GM12801 (cell line): ENCODE data around the gene NELL2.

Experiments
- TF ChIP-seq, protein P1 (sequence below): IDR thresholded peaks from one replicate; pipeline ENCODE4 v1.5.1; 2011; ENCODE audit warnings: control low read depth; ENCODE audit not compliant: insufficient read length; ENCODE audit errors: extremely low read depth

The NELL2 gene

DNA sequence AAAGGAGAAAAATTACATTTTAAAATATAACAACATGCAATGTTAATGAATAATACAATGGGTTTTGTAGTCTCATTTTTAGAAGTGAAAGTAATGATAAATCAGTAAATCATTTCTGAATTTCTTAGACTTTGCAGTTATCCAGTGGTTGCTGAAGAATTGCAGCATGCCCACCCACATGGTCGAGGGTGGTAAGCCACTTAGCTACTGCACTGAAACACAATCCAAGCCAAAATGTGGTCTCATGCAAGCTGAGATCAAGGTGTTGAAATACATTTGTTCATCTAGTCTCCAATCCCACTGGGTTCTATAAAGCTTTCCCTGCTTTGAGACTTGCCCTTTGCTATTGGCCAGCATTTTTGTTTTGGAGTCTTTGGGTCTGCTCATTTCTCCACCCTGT is 247.9 kb downstream of the NELL2 start:
- TF ChIP-seq, protein P1, sequence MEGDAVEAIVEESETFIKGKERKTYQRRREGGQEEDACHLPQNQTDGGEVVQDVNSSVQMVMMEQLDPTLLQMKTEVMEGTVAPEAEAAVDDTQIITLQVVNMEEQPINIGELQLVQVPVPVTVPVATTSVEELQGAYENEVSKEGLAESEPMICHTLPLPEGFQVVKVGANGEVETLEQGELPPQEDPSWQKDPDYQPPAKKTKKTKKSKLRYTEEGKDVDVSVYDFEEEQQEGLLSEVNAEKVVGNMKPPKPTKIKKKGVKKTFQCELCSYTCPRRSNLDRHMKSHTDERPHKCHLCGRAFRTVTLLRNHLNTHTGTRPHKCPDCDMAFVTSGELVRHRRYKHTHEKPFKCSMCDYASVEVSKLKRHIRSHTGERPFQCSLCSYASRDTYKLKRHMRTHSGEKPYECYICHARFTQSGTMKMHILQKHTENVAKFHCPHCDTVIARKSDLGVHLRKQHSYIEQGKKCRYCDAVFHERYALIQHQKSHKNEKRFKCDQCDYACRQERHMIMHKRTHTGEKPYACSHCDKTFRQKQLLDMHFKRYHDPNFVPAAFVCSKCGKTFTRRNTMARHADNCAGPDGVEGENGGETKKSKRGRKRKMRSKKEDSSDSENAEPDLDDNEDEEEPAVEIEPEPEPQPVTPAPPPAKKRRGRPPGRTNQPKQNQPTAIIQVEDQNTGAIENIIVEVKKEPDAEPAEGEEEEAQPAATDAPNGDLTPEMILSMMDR = no peak

DNA sequence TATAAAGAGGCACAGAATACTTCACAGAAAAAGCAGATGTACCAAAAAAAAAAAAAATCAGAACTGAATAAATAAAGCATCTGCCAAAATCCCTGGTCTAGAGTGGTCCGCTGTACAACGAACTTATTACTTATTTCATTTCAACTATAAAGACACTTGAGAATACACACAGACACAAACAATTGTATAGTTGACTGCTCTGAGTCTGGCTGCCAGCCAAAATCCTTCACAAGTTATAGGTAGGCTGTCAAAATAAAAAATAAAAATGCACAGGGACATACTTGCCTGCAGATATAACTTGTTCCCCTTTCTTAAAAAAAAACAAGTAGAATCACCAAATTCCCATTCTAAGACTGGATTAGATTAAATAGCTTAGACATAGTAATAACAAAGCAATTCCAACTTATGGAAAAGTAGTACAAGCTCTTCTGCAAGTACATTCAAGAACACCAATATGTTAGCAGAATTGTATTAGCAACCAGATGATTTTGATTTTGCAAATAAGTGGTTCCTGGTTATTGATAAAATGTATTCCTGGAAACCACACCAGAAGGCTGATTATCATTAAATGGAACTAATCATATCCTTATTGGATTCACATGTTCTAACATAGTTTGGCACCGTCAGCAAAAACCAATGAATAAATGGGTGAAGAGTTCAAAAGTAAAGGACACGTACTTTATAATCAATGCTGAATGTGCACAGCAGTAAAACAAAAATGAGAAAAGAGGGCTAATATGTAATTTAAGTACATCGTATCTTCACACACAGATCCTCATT is 248.5 kb downstream of the NELL2 start:
- TF ChIP-seq, protein P1 = no peak

DNA sequence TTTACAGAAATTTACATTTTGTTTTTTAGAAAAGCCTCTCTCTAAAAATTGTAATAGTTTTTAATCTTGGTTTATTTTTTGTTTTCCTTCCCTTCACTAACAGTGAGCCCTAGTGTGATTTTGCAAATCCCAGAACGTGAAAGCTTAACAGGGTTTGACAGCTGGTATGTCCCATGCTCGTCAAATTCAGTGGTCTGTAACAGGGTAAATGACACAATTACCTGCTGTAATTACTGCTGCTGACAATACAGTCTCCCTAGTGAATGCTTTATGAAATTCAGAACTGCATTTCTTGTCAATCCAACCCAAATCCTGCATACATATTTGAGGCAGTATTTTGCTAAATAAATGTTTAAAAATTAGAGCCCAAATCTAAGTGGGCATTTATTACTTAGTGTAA is 249.2 kb downstream of the NELL2 start:
- TF ChIP-seq, protein P1 = no peak

DNA sequence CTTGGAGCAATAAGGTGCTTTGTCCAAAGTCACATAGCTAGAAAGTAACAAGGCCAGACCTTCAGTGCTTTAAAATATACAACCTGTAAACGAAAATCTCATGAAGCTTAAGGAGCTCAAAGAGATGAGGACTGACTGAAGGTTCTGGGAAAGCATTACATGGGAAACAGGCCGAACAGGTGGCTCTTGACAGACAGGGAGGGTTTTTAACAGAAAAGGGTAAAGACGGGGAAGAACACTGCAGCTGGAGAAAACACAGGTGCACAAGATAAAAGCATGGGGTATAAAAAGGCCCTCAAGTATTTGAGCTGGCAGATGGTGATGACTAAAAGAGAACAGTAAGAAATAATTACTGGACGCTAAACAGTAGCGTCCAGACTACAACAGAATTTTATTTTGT is 257.2 kb downstream of the NELL2 start:
- TF ChIP-seq, protein P1 = no peak

DNA sequence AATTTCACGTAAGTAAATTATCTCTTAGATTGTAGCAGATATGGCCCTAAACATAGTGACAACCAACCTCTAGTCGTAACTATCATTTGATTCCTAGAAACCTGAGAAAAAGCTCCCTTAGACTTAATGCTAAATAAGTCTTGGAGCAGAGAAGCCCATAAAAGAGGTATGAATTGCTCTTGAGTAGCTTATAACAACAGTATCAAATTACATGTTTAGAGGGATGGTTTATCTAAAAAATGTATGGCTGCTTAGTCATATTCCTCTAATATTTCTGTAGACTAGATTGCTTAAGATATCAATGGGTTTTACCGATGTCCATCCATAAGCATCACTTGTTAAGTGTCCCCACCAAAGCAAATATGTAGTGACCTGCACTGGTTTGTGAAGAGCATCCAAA is 259.7 kb downstream of the NELL2 start:
- TF ChIP-seq, protein P1 = no peak

DNA sequence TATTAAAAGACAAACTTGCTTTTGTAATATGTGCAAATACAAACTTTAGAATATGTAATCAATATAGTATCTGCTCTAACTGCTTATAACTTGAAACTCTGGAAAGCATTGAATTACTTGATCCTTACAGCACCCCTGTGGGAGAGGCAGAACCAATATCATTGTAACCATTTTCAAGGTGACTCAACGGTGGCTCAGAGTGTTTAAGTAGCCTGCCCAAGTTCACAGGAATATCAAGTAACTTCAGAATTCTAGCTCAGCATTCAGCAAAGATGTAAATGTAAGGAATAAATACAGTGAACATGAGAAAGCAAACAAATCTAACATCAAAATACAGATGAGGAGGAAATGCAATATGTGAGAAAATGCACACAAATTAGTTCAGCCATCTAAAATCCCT is 264.6 kb downstream of the NELL2 start:
- TF ChIP-seq, protein P1 = no peak

DNA sequence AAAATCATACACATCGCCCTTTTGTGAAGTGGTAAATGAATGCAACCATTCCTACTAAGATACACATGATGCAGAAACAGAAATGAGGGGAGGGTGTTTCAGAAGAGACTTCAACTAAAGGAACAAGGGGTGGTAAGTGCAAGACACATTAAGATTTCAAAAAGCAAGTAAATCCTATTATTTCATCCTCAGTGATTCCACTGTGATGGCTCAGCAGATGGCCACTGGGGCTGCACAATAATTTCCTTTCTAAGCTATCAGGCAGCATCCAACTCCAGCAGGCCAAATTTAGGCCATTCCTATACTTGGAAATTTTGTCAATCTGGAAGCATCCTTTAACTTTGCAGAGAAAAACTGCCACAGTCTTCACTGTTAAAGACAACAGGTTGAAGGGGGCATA is 272.4 kb downstream of the NELL2 start:
- TF ChIP-seq, protein P1 = no peak

DNA sequence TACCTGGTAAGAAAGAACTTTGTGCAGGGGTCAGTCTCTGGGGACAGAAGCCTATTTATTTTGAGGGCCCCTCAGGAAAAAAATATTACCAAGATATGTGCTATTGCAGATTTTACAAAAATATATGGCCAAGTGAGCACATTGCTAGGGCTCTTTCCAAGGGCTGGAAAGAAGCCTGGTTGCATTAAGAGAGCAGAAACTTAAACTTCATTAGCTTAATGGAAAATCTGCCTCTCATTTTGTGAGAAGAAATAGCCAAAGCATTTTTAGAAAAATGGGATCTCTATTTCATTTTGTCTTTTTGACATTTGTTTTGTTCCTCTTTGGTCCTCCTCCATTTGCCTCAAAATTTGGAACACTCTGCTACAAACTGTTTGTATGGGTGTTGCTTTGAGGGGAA is 283.5 kb downstream of the NELL2 start:
- TF ChIP-seq, protein P1 = no peak
